Measurements from ENCODE around the gene SMKR1.
"Not testable (repeated sequence)": the region's sequence is repeated elsewhere in the genome, so short reads cannot be mapped to it uniquely, and the experiment has no call there.

Gene SMKR1

DNA sequence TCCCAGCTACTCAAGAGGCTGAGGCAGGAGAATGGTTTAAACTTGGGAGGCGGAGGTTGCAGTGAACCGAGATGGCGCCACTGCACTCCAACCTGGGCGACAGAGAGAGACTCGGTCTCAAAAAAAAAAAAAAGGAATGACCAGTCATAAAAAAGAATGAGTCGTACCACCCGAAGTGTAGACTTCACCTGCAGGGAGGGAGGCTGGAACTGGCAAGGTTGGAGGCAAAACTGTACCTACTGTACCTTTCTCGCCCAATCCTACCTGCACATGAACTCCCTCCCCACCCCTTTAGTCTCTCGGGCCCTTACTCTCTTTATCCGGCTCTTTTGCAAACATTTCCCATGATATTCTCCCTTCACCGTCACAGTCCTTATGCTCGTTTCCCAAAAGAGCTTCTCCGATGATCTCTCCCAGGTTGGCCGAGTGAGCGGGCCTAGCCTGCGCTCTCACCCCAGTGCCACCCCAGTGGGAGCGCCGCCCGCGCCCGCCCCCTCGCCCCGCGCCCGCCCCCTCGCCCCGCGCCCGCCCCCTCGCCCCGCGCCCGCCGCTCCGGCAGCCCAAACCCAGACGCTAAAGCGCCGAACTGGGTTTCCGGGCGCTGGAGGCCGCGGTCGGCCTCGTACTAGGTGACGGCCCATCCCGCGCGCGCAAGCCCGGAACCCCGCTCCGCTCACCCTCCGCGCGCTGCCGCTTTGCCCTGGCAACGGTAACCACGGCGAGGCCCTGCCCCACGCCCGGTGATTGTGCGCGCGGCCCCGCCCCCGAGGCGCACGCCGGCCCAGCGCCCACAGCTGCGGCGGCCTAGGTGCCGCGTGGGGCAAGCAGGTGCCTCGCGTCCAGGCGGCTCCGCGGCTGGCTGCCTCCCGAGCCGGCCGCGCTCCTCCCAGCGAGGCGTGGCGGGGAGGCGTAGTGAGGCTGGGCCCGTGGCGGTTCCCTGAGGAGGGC is at the start of gene SMKR1:
Gene SMKR1, plus strand, starts transcription at position 772 of the 948 bp plus-strand sequence. CDS start 294 bp downstream, outside the sequence.
- no peak for DNase-seq (ENCODE audit: low read depth)

GRCh38 chr7:129452589-129453231 is 49.6 kb upstream of the SMKR1 start:
- DNase-seq (ENCODE audit: low read depth) = no peak

GRCh38 chr7:129453510-129454248 is 48.7 kb upstream of the SMKR1 start:
- DNase-seq (ENCODE audit: low read depth) = no peak

DNA sequence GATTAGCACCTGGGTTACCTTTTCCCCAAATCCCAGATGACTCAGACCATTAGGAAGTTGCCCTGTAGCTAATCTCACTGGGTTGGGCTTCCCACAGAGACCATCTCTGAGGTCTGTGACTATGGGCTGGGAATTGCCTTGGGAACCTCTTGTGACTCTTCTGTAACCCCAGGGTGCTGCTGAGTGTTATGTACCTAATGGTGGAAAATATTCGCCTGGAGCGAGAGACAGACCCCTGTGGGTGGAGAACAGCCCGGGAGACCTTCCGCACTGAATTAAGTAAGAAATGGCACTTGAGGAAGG is 48.1 kb upstream of the SMKR1 start:
- no peak for DNase-seq (ENCODE audit: low read depth)

- no peak for DNase-seq (ENCODE audit: low read depth)
Observed at GRCh38 chr7:129456421-129456820, 45.9 kb upstream of the SMKR1 start.

GRCh38 chr7:129457101-129457500 is 45.2 kb upstream of the SMKR1 start:
- no peak for DNase-seq (ENCODE audit: low read depth)

DNA sequence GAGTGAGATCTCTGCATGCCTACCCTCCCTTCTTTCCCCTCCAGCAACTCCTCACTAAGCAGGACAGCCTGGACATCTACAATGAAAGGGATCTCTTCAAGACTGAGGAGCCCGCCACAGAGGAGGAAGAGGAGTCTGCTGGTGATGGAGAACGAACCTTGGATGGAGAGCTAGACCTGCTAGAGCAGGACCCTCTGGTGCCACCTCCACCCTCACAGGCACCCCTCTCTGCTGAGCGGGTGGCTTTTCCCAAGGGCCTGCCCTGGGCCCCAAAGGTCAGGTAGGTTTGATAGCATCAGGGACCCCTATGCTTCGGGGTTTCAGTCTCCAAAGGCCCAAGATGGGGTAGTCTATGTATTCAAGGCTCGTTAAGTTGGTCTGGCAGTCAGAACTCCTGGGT is 44.2 kb upstream of the SMKR1 start:
- DNase-seq (ENCODE audit: low read depth) = no peak

- no peak for DNase-seq (ENCODE audit: low read depth)
Observed at GRCh38 chr7:129461809-129462208, 40.5 kb upstream of the SMKR1 start.

DNA sequence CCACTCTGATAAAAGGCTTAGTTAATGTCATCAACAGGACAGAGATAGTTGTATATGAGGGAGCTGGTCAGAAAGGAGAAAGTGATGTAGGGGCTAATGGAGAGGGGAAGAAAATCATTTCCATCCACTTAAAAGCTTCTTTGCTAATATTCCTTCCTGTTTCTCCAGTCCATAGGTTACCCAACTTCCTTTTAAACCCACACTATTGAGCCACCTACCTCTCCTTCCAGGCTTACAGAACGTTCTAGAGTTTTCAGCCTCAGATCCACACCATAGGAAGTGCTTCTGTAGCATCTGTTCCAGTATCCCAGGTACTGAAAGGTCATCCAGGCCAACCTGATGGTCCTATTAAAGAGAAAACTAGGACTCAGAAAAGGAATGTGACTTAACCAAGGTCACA is 39.9 kb upstream of the SMKR1 start:
- DNase-seq (ENCODE audit: low read depth) = no peak

GRCh38 chr7:129464194-129464593 is 38.1 kb upstream of the SMKR1 start:
- no peak for DNase-seq (ENCODE audit: low read depth)

DNA sequence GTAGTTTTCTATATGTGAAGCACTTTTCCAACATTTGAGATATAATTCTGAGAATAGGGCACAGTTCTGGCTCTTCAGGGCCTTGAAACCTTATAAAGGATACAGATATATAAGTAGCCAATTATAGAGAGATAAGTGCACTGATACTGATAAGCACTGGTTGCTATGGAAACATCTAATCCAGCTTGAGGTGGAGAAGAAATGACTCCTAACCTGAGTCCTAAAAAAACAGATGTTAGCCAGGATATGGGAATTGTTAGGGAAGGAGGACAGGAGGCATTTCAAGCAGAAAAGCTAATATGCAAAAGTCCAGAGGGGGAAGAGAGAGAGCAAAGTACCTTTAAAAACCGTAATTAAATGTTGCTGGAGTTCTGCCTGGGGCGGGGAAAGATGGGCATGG is 37.3 kb upstream of the SMKR1 start:
- no peak for DNase-seq (ENCODE audit: low read depth)

GRCh38 chr7:129466796-129467195 is 35.5 kb upstream of the SMKR1 start:
- no peak for DNase-seq (ENCODE audit: low read depth)

DNA sequence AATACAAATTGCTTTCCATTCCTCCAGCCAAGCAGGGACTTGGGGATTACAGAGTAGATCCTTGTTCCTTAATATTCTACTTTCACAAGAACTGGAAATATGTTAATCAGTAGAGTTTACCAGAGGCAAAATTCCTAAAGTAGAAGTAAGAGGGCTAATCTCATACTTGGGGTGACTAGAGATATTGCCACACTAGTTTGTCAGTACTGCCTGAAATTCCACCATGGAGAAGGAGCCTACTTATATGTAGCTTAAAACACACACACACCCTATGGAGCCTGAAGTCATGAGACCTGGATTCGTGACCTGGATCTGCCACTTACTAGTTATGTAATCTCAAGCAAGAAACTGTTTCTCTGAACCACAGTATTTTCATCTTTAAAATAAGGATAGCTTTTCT is 34.2 kb upstream of the SMKR1 start:
- no peak for DNase-seq (ENCODE audit: low read depth)

DNA sequence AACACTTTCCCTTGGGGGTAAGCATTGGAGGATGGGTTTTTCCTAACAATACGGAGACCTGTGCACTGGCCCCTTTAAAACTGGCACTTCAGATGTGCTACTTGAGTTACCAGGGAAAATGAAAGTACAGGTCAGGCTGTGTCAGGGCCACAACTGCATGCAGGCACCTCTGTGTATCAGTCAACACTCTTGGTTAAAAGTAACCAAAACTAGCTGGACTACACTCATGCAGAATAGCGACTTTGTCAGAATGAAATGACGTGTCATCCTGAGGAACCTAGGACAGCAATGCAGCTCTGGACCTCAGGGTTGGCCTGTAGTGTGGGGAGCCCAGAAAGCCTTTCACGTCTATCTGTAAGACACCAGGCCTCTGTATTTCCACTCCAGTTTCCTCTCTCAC is 33.8 kb upstream of the SMKR1 start:
- no peak for DNase-seq (ENCODE audit: low read depth)

DNA sequence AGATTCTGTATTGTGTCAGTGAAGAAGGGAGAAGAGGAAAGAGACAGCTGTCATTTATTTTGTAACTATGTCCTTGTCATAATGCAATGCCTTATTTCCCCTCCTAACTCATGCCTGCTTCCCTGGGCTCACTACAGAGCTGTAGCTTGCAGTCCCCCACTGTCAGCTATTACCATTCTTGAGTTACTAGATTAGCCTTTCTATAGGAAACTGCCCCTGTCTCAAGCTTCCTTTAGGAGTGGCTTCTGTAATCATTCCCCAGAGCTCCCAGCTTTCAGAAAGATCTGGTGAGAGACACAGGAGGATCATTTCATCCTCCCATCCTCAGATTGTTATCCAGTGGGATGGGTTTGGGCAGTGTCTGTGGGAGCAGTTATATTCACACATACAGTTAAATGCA is 32.4 kb upstream of the SMKR1 start:
- no peak for DNase-seq (ENCODE audit: low read depth)

DNA sequence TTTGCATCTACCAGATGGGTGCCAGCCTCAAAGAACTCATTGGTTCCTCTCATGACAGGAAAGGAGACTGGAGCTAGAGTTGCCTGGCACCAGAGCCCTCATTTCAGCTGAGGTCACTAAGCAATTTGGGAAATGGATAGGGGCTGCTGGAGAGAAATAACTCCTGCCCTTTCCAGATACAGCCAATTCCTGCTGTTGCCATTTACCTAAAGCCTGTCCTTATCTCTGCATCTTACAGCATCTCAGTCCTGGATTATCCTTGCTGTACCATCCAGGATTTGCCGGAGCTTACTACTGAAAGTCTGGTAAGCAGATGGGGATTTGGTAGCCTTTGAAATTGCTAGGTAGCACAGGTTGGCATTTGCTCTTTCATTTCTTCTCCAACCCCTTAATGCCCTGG is 31.9 kb upstream of the SMKR1 start:
- no peak for DNase-seq (ENCODE audit: low read depth)

GRCh38 chr7:129471402-129471827 is 30.9 kb upstream of the SMKR1 start:
- DNase-seq (ENCODE audit: low read depth) = no peak

DNA sequence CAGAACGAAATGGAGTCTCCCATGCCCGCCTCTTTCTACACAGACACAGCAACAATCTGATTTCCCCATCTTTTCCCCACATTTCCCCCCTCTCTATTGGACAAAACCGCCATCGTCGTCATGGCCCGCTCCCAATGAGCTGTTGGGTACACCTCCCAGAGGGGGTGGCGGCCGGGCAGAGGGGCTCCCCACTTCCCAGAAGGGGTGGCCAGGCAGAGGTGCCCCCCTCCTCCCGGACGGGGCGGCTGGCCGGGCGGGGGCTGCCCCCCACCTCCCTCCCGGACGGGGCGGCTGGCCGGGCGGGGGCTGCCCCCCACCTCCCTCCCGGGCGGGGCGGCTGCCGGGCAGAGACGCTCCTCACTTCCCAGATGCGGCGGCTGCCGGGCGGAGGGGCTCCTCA is 26.4 kb upstream of the SMKR1 start:
- not testable (repeated sequence) for DNase-seq (ENCODE audit: low read depth)

GRCh38 chr7:129476398-129476797 is 25.9 kb upstream of the SMKR1 start:
- DNase-seq (ENCODE audit: low read depth) = not testable (repeated sequence)

DNA sequence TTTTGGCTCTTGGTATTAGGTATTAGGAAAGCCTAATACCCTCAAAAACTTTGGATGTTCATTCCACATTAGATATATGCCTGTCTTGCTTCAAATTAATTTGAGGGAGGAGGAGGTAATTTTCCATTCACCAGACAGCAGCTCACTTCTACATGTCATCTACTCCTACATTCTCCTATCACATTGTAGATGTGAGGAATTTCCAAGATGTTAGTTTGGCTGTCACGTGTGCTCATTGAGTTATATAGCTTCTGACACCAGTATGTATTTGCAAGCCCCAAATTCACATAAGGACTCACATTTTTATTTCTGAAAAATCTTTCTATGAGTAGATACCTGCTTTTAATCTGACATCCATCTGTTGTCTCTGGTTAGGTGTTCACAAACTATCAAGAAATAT is 22.5 kb upstream of the SMKR1 start:
- no peak for DNase-seq (ENCODE audit: low read depth)

DNA sequence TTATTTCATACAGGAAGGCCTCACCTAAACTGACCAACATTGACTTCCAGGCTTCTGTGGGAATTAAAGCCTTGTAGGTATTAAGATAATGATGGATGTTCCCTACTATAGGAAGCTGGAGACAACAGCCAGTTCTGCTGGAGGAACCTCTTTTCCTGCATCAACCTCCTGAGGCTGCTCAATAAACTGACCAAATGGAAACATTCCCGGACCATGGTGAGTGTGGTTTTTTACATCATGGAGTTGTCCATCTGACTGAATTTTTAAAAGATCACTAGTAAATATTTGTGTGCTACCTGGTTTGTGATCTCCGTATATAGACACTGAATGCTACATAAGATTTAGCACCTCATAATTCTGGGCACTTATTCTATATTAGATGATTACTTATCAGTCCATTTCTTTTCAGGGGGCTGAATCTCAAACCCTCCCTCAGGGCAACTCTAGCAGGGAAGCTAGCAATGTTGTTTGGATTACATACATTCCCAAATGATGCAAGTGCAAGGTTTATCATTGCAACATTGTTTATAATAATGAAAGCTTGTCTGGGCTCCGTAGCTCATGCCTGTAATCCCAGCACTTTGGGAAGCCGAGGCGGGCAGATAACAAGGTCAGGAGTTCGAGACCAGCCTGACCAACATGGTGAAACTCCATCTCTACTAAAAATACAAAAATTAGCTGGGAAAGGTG is 21.5 kb upstream of the SMKR1 start:
- no peak for DNase-seq (ENCODE audit: low read depth)

GRCh38 chr7:129481376-129481775 is 21.0 kb upstream of the SMKR1 start:
- DNase-seq (ENCODE audit: low read depth) = not testable (repeated sequence)

All from HS-5 (cell line).